Measurements from ENCODE around the gene UBASH3A.
"Not testable (repeated sequence)": the region's sequence is repeated elsewhere in the genome, so short reads cannot be mapped to it uniquely, and the experiment has no call there.

The UBASH3A gene

GRCh38 chr21:42453986-42454570, 50.4 kb downstream of the UBASH3A start:
- DNase-seq = no peak

DNA sequence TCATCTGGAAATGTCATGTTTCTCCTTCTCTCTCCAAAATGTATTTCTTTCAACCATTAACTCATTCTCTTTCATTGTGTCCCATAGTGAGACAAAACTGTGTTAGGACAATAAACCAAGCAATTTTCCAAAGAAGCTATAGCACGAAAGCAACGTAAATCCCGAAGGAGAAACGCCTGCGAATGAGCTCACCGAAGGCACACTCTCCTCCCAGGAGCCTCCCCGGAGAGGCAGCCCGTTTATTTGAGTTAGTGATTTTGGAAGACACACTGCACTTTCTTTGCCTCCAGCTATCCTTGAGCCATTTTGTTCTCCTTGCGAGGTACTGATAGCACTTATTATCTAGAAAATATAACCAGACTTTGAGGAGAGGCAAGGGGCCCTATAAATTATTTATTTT, 51.1 kb downstream of the UBASH3A start:
- no peak for DNase-seq

DNA sequence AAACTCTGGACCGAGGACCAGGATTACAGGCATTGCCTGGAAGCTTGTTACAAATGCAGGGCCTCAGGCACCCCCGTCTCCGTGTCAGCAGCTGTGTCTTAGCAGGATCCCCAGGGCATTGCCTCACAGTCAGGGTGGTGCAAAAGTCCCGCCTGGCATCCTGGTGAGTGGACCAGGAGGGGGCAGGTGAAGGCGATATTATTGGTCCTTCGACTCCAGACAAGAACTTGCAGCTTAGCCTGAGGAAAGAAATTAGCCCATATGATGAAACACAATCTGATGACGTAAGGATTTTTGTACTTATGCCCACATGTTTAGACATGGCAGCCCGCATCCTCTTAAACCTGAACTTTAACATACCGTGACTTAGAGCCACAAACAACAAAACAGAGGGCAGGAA, 51.5 kb downstream of the UBASH3A start:
- DNase-seq = no peak

- no peak for DNase-seq
Measured at GRCh38 chr21:42455754-42456440, 52.2 kb downstream of the UBASH3A start.

- DNase-seq = no peak
Measured at GRCh38 chr21:42456457-42456856, 52.8 kb downstream of the UBASH3A start.

- no peak for DNase-seq
Measured at GRCh38 chr21:42459082-42459460, 55.4 kb downstream of the UBASH3A start.

- DNase-seq = no peak
Measured at GRCh38 chr21:42459546-42460215, 56.0 kb downstream of the UBASH3A start.

- no peak for DNase-seq
Measured at GRCh38 chr21:42460391-42461184, 56.9 kb downstream of the UBASH3A start.

GRCh38 chr21:42461185-42461520, 57.5 kb downstream of the UBASH3A start:
- no peak for DNase-seq

GRCh38 chr21:42461881-42462877, 58.5 kb downstream of the UBASH3A start:
- no peak for DNase-seq

DNA sequence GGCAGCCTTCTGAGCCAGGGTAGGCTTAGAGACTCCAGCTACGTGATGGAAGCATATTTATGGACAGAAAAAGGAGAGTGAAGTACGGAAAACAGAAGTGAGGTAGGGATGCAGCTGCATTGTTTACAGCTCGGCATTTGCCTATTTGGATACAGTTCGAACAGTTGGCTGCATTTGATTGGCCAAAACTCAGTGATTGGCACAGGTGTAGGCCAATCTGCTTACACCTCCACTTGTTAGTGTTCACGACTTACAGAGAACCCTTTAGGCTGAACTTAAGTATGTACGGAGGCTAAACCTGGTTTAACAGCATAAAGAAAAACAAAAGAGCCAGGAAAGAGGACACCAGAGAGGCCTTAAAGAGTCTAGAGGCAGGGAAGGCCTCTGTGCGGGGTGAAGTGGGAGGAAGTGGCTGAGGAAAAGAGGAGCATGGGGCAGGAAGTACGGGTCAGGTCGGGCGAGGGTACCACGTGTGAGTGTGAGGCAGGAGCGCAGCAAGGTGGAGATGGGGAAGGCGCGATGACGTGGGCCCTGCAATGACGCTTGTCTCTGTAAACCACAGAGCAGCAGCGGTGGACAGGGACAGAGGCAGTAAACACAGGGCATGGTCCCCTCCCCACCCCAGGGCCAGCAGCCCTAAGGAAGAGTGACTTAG, 60.3 kb downstream of the UBASH3A start:
- DNase-seq = peak; percentile 80

- DNase-seq = peak; percentile 90
Measured at GRCh38 chr21:42465008-42465802, 61.5 kb downstream of the UBASH3A start.

- no peak for DNase-seq
Measured at GRCh38 chr21:42465803-42466127, 62.1 kb downstream of the UBASH3A start.

- no peak for DNase-seq
Measured at GRCh38 chr21:42466700-42467099, 63.0 kb downstream of the UBASH3A start.

GRCh38 chr21:42467140-42467983, 63.7 kb downstream of the UBASH3A start:
- DNase-seq = no peak

DNA sequence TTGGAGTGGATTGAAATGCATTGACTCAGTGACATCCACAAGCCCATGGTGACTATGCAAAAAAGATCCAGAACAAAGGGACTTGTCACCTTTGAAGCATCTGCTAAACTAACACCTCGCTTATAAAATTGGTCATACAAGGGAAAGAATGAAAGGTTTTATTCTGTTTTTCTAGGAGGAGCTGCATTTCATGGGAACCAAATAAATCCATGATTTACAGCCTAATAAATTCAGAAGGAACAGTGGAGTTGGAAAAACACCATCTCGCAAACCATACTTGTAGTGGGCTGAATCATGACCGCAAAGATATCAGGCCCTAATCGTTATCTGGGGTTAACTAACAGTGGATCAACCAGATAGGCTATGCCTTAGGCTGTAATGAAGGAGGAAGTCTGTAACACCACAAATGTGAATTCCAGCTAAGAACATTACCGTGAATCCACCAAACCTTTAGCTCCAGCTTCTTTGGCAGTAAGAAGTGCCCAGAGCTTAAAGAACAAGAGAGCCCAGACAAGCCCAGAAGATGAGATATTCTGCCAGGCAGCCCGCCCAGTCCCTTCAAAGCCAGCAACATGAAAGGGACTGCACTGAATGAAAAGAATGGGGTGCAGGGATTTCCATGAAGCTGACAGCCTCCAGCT, 64.9 kb downstream of the UBASH3A start:
- no peak for DNase-seq

- no peak for DNase-seq
Measured at GRCh38 chr21:42469272-42469671, 65.6 kb downstream of the UBASH3A start.

- not testable (repeated sequence) for DNase-seq
Measured at GRCh38 chr21:42469726-42470125, 66.0 kb downstream of the UBASH3A start.

- DNase-seq = no peak
Measured at GRCh38 chr21:42471206-42471605, 67.5 kb downstream of the UBASH3A start.

Data from KG1 (cell line).